Neuronal stem cell (in vitro differentiated cells): ENCODE measurements around the gene MRRF.
A peak's percentile ranks its signal among the peaks of the same experiment; 100 is the strongest.

Source experiments
- DNase-seq: peaks from one replicate; pipeline ENCODE4 v3.0.0-alpha.2; 2013; ENCODE audit warnings: low spot score
- H2AFZ ChIP-seq: one replicate; pipeline ENCODE4 v1.6.1; 2013; ENCODE audit warnings: mild to moderate bottlenecking, low read length, inconsistent platforms
- H2AK5ac ChIP-seq: 2 replicates; pipeline ENCODE4 v1.6.1; 2013; ENCODE audit warnings: low read depth, mild to moderate bottlenecking, inconsistent platforms, low read length, moderate library complexity, mixed read lengths
- H2BK120ac ChIP-seq: 2 replicates; pipeline ENCODE4 v1.6.1; 2013; ENCODE audit warnings: low read depth, mild to moderate bottlenecking, inconsistent platforms, low read length, moderate library complexity, mixed read lengths
- H2BK12ac ChIP-seq: one replicate; pipeline ENCODE4 v1.6.1; 2013; ENCODE audit warnings: low read length, inconsistent platforms
- H2BK15ac ChIP-seq: 2 replicates; pipeline ENCODE4 v1.6.1; 2013; ENCODE audit warnings: mild to moderate bottlenecking, low read length, inconsistent platforms, mixed read lengths
- H2BK5ac ChIP-seq: one replicate; pipeline ENCODE4 v1.6.1; 2013; ENCODE audit warnings: inconsistent platforms, mild to moderate bottlenecking, low read length, moderate library complexity
- H3K14ac ChIP-seq: one replicate; pipeline ENCODE4 v1.6.1; 2013; ENCODE audit warnings: low read length, inconsistent platforms
- H3K18ac ChIP-seq: 2 replicates; pipeline ENCODE4 v1.6.1; 2013; ENCODE audit warnings: low read length, inconsistent platforms
- H3K23ac ChIP-seq: 2 replicates; pipeline ENCODE4 v1.6.1; 2013; ENCODE audit warnings: low read depth, mild to moderate bottlenecking, mixed read lengths, low read length, inconsistent platforms; ENCODE audit not compliant: poor library complexity
- H3K27ac ChIP-seq: replicated peaks from 3 replicates; pipeline ENCODE4 v1.5.1; 2013; ENCODE audit warnings: low read length, inconsistent platforms
- H3K27me3 ChIP-seq, 3 experiments: 2 replicates each; pipeline ENCODE4 v1.6.1; 2013; ENCODE audit warnings: low read length in 3 of 3, mild to moderate bottlenecking in 2 of 3, inconsistent platforms in 1 of 3, low read depth in 1 of 3, mixed read lengths in 1 of 3, moderate library complexity in 1 of 3; ENCODE audit not compliant: control insufficient read depth in 3 of 3, insufficient read depth in 3 of 3
- H3K36me3 ChIP-seq, 2 donors: replicated peaks in 1 of 2; 2 replicates each; pipeline ENCODE4 v1.6.1; 2013; ENCODE audit warnings: low read length in 2 of 2; ENCODE audit not compliant: control insufficient read depth in 2 of 2, insufficient read depth in 2 of 2
- H3K4ac ChIP-seq: 2 replicates; pipeline ENCODE4 v1.6.1; 2013; ENCODE audit warnings: inconsistent platforms, mild to moderate bottlenecking, low read length, moderate library complexity
- H3K4me1 ChIP-seq, 2 donors: 1 replicate in 1 of 2; 2 replicates in 1 of 2; pipeline ENCODE4 v1.6.1; 2013; ENCODE audit warnings: low read length in 2 of 2, low read depth in 1 of 2; ENCODE audit not compliant: control insufficient read depth in 2 of 2, insufficient read depth in 1 of 2
- H3K4me2 ChIP-seq: one replicate; pipeline ENCODE4 v1.6.1; 2013; ENCODE audit warnings: mild to moderate bottlenecking, low read length, inconsistent platforms; ENCODE audit not compliant: insufficient read depth, poor library complexity, severe bottlenecking
- H3K4me3 ChIP-seq, 2 donors: 2 replicates each; pipeline ENCODE4 v1.5.1; 2013; ENCODE audit warnings: low read length in 2 of 2, mild to moderate bottlenecking in 2 of 2, inconsistent platforms in 1 of 2, moderate library complexity in 1 of 2
- H3K79me1 ChIP-seq: one replicate; pipeline ENCODE4 v1.6.1; 2013; ENCODE audit warnings: low read depth, mild to moderate bottlenecking, inconsistent platforms, low read length, moderate library complexity
- H3K9ac ChIP-seq: one replicate; pipeline ENCODE4 v1.6.1; 2013; ENCODE audit warnings: mild to moderate bottlenecking, low read depth, low read length, inconsistent platforms; ENCODE audit not compliant: poor library complexity
- H3K9me3 ChIP-seq, 2 donors: replicated peaks in 1 of 2; 2 replicates each; pipeline versions ENCODE3 to v1.6.1; 2013; ENCODE audit warnings: low read length in 2 of 2, mild to moderate bottlenecking in 2 of 2, inconsistent platforms in 1 of 2, low read depth in 1 of 2, mixed read lengths in 1 of 2, moderate library complexity in 1 of 2; ENCODE audit not compliant: control insufficient read depth in 2 of 2, insufficient read depth in 1 of 2
- H4K8ac ChIP-seq: one replicate; pipeline ENCODE4 v1.6.1; 2013; ENCODE audit warnings: low read depth, mild to moderate bottlenecking, inconsistent platforms, low read length, moderate library complexity
- H4K91ac ChIP-seq: one replicate; pipeline ENCODE4 v1.6.1; 2013; ENCODE audit warnings: low read length, low read depth, mild to moderate bottlenecking, inconsistent platforms; ENCODE audit not compliant: poor library complexity
- WGBS, 2 donors: extraction: QIAGEN DNeasy Blood & Tissue Kit; methylation state at CpG; one replicate each; pipeline ENCODE4 v1.1.7; 2013; ENCODE audit warnings: missing lambda C conversion rate in 2 of 2, mixed read lengths in 1 of 2; ENCODE audit not compliant: insufficient read length in 2 of 2, insufficient replicate concordance in 1 of 2; ENCODE audit errors: extremely low coverage in 2 of 2; 5-methylcytosine and 5-hydroxymethylcytosine counted together

MRRF gene

DNA sequence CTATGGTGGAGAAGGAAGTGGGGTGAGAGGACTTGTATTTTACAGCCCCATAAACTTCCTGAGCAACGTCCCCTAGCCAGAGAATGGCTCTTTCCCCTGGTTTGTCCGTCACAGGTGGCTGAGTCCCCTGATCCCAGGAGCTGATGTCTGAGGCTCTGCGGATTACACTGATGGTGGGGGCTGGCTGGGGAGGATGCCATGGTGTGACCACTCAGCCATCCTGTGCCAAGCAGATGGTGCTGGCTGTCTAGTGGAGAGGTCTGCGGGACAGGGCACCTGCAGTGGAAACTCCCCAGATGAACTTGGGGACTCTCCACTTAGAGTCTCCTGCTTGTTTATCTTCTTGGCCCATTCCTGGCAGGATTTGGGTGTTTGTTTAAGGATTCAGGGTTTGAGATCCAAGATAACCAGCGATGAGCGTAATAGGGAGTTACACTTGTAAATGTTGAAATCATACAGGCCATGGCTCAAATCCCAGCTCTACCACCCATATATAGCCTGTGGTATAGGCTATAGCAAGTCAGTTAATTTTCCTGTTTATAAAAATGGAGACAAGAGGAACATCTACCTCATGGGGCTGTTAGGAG, 101.5 kb downstream of the MRRF start:
- Histone ChIP-seq H2BK15ac (peak overlapping the region; percentile 28), H3K9ac (no peak overlapping the region), H2BK5ac (no peak overlapping the region), H3K36me3 (no peaks in the 10 kb centered on the region), H3K23ac (no peak overlapping the region), H2BK12ac (no peak overlapping the region), H3K4me1 (peaks cover 0 to 2% of the 10 kb centered on the region in 2 donors), H3K79me1 (no peaks in the 10 kb centered on the region), H2AFZ (no peak overlapping the region), H3K18ac (no peak overlapping the region), H4K91ac (no peak overlapping the region), H3K4me2 (no peak overlapping the region), H2BK120ac (no peak overlapping the region), H4K8ac (no peak overlapping the region), H3K27me3 (peaks cover 0 to 30% (median 9%) of the 10 kb centered on the region in 3 experiments), H3K27ac (no peak overlapping the region), H3K14ac (no peak overlapping the region), H3K9me3 (no peaks in the 10 kb centered on the region), H2AK5ac (no peak overlapping the region), H3K4me3 (no peak overlapping the region), H3K4ac (no peak overlapping the region)
- DNase-seq, result no peak
- WGBS, 2 donors, result no CpG with 5 or more reads among the region's 6 CpGs

DNA sequence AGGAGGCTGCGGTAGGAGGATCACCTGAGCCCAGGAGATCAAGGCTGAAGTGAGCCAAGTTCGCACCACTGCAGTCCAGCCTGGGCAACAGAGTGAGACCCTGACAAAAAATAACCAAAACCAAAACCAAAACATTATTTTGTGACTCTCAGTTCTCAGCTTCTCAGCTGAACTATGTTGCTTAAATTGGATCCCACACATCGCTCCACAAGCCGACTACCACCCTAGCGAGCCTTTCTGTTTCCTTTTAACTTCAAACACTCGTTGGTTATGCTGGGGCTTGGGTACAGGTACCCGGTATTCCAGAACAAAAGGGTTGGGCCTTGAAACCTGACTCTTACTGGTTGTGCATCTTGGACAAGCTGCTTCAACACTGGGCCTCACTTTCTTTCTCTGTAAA, 102.4 kb downstream of the MRRF start:
- no peak overlapping the region for H2BK15ac ChIP-seq
- H2AK5ac ChIP-seq, result no peak overlapping the region
- H3K27ac ChIP-seq, result no peak overlapping the region
- H3K4me3 ChIP-seq, result no peak overlapping the region
- no peak overlapping the region for H3K4me2 ChIP-seq
- peaks cover 0 to 39% (median 18%) of the 10 kb centered on the region in 3 experiments for H3K27me3 ChIP-seq
- H2AFZ ChIP-seq, result no peak overlapping the region
- H3K9me3 ChIP-seq, result no peaks in the 10 kb centered on the region
- no peak overlapping the region for H3K9ac ChIP-seq
- H3K14ac ChIP-seq, result no peak overlapping the region
- no peak overlapping the region for H4K91ac ChIP-seq
- H3K79me1 ChIP-seq, result no peaks in the 10 kb centered on the region
- no peak overlapping the region for H4K8ac ChIP-seq
- H2BK5ac ChIP-seq, result no peak overlapping the region
- DNase-seq, result no peak
- H2BK12ac ChIP-seq, result no peak overlapping the region
- no peak overlapping the region for H3K4ac ChIP-seq
- no CpG with 5 or more reads among the region's 7 CpGs for WGBS, 2 donors
- no peaks in the 10 kb centered on the region for H3K36me3 ChIP-seq
- no peak overlapping the region for H3K23ac ChIP-seq
- peaks cover 0 to 2% of the 10 kb centered on the region in 2 donors for H3K4me1 ChIP-seq
- no peak overlapping the region for H3K18ac ChIP-seq
- no peak overlapping the region for H2BK120ac ChIP-seq

DNA sequence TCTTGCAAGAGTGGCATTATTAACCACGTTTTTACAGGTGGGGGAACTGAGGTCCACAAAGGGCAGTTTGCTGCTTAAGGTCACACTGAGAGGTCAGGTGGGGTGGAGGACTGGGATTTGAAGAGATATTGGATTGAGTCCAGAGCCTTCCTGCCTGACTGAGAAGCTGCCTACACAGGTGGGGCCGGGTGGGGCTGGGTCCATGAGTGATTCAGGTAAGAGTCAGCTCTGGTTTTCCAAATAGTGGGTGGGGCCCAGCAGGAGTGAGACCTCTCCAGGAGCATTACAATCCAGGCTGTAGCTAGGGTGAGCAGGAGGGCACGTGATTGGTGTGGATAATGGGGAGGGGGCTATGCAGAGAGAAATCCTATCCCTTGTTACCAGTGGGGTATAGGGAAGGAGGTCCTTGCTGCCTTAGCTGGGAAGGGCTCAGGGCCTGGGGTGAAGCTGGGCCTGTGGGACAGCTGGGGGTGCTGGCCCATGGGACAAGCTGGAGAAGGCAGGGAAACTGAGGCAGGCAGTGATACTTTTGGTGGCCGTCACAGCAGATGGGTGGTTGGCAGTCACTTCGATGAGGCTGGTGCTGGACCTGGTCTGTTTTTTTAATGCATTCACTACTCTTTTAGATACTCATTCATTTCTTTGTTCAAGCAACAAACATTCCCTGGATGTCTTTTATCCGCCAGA, 103.2 kb downstream of the MRRF start:
- H3K18ac ChIP-seq, result no peak overlapping the region
- no peak overlapping the region for H3K4ac ChIP-seq
- no peak overlapping the region for H3K9ac ChIP-seq
- no peaks in the 10 kb centered on the region for H3K9me3 ChIP-seq
- no peaks in the 10 kb centered on the region for H3K36me3 ChIP-seq
- no peaks in the 10 kb centered on the region for H3K79me1 ChIP-seq
- H3K4me1 ChIP-seq, result peaks cover 0 to 2% of the 10 kb centered on the region in 2 donors
- H3K27ac ChIP-seq, result no peak overlapping the region
- H3K14ac ChIP-seq, result no peak overlapping the region
- H2BK5ac ChIP-seq, result no peak overlapping the region
- no peak overlapping the region for H4K91ac ChIP-seq
- no peak overlapping the region for H3K4me3 ChIP-seq
- no peak overlapping the region for H4K8ac ChIP-seq
- peak overlapping the region; percentile 89 for H2BK12ac ChIP-seq
- no peak overlapping the region for H3K23ac ChIP-seq
- H2BK15ac ChIP-seq, result peak overlapping the region; percentile 50
- H2AK5ac ChIP-seq, result peak overlapping the region; percentile 23
- H2BK120ac ChIP-seq, result no peak overlapping the region
- WGBS, 2 donors, result no CpG with 5 or more reads among the region's 6 CpGs
- DNase-seq, result no peak
- H2AFZ ChIP-seq, result no peak overlapping the region
- peaks cover 0 to 45% (median 23%) of the 10 kb centered on the region in 3 experiments for H3K27me3 ChIP-seq
- H3K4me2 ChIP-seq, result no peak overlapping the region

DNA sequence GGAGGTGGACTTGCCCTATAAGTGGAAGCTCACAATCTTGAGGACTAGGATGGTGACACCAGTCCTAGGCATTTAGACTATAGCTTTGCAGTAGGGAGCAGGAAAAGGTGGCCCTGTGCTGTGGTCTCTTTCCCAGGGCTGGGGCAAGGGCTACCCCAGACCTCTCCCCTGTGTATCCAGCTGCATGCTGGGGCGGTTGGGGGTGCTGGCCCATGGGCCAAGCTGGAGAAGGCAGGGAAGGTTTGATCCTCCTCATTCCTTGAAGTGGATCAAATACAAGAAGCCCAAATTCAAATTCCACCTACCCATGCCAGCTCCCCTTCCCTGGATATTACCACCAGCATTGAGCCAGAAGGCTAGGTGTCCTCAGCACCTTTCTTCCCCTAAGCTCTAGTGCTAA, 104.0 kb downstream of the MRRF start:
- Histone ChIP-seq H4K8ac (no peak overlapping the region), H3K36me3 (no peaks in the 10 kb centered on the region), H3K9me3 (no peaks in the 10 kb centered on the region), H3K18ac (no peak overlapping the region), H4K91ac (no peak overlapping the region), H3K4ac (no peak overlapping the region), H3K79me1 (no peaks in the 10 kb centered on the region), H2BK5ac (no peak overlapping the region), H3K27me3 (peaks cover 0 to 47% (median 24%) of the 10 kb centered on the region in 3 experiments), H2BK12ac (no peak overlapping the region), H3K9ac (no peak overlapping the region), H2AFZ (no peak overlapping the region), H3K4me1 (peaks cover 0 to 2% of the 10 kb centered on the region in 2 donors), H2BK120ac (no peak overlapping the region), H2AK5ac (no peak overlapping the region), H3K4me2 (no peak overlapping the region), H3K4me3 (no peak overlapping the region), H2BK15ac (no peak overlapping the region), H3K23ac (no peak overlapping the region), H3K14ac (no peak overlapping the region), H3K27ac (no peak overlapping the region)
- no peak for DNase-seq
- no CpG with 5 or more reads among the region's 1 CpG for WGBS, 2 donors
